ENCODE measurements around the gene NUDT3. TPM values are rescaled to one million over a fixed set of nuclear protein-coding genes. Genes with fewer than 3 reads are reported as not detected.

The NUDT3 gene
- total RNA-seq, 1 donor from 2014 or later, result 31.7 TPM

DNA sequence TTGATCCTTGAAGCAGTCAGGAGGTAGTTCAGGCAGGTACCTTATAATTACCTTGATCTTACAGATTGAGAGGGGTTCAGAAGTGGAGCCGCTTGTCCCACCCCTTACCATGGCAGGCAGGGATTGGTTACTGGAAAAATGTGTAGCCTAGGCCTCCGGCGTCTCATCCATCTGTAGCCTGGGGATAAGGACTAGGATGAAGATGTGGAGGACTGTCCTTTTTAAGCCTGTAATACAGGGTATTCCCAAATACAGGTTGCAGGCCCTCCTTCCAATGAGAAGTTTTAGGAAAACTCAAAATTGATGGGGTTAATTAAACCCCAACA lies 153.0 kb downstream of the NUDT3 start:
- Histone ChIP-seq H3K27me3 (ENCODE audit: control insufficient read depth, insufficient read depth, low read length) (no peaks in the 10 kb centered on the region), H3K4me3 (ENCODE audit: low read depth, low read length) (no peak overlapping the region), H3K36me3 (ENCODE audit: control insufficient read depth, insufficient read depth, low read length) (peaks cover 5% of the 10 kb centered on the region)
- DNase-seq (ENCODE audit: low read depth), result no peak
- TF ChIP-seq, protein P1, sequence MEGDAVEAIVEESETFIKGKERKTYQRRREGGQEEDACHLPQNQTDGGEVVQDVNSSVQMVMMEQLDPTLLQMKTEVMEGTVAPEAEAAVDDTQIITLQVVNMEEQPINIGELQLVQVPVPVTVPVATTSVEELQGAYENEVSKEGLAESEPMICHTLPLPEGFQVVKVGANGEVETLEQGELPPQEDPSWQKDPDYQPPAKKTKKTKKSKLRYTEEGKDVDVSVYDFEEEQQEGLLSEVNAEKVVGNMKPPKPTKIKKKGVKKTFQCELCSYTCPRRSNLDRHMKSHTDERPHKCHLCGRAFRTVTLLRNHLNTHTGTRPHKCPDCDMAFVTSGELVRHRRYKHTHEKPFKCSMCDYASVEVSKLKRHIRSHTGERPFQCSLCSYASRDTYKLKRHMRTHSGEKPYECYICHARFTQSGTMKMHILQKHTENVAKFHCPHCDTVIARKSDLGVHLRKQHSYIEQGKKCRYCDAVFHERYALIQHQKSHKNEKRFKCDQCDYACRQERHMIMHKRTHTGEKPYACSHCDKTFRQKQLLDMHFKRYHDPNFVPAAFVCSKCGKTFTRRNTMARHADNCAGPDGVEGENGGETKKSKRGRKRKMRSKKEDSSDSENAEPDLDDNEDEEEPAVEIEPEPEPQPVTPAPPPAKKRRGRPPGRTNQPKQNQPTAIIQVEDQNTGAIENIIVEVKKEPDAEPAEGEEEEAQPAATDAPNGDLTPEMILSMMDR (IDR thresholded peaks at IDR 0.05; ENCODE audit: insufficient read depth, low read length, poor library complexity, severe bottlenecking), result no peak

DNA sequence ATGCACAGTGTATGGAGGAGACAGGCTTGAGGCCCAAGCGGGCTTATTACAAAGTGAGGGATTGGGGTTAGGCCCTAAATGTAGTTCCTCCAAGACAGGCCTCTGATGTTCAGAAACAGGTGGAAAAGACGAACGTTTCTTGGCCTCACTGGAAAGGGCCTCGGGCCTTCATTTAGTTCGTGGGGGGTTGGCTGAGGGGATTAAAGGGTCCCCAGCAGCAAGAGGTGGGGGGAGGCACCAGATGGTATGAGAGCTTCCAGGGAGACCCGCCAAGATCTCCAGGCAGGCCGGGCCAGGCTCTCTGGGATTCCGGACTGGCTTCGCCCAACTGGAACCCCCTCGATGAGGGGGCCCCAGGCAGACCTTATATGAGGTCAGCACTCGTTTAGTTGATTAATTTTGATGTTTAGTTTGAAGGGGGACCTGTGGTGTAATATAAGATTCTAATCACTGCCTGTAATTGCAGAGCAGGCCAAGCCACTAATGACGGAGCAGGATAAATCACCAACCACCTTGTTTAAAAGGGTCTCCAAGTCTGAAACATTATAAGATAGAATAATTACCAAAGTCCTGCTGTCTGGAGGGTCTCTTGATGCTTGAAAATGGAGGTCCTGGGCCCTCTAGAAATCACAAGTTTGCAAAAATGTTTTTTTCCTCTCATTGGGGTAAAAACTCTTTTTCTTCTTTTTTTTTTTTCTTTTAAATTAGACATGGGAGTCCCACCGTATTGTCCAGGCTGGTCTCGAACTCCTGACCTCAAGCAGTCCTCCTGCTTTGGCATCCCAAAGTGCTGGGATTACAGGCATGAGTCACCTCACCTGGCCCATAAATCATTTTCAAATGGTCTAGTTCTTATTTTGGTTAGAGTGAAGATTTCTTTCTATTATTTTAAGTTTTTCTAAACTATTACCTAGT lies 153.6 kb downstream of the NUDT3 start:
- TF ChIP-seq, protein P1 (IDR thresholded peaks at IDR 0.05; ENCODE audit: insufficient read depth, low read length, poor library complexity, severe bottlenecking), result no peak
- DNase-seq (ENCODE audit: low read depth), result no peak
- H3K27me3 ChIP-seq (ENCODE audit: control insufficient read depth, insufficient read depth, low read length), result no peaks in the 10 kb centered on the region
- H3K36me3 ChIP-seq (ENCODE audit: control insufficient read depth, insufficient read depth, low read length), result peaks cover 5% of the 10 kb centered on the region
- H3K4me3 ChIP-seq (ENCODE audit: low read depth, low read length), result peak overlapping the region; percentile 88

- DNase-seq (ENCODE audit: low read depth), result no peak
- Histone ChIP-seq H3K36me3 (ENCODE audit: control insufficient read depth, insufficient read depth, low read length) (peaks cover 3% of the 10 kb centered on the region), H3K4me3 (ENCODE audit: low read depth, low read length) (peak overlapping the region; percentile 88), H3K27me3 (ENCODE audit: control insufficient read depth, insufficient read depth, low read length) (no peaks in the 10 kb centered on the region)
- TF ChIP-seq, protein P1 (IDR thresholded peaks at IDR 0.05; ENCODE audit: insufficient read depth, low read length, poor library complexity, severe bottlenecking), result peak; percentile 27
Observed at GRCh38 chr6:34237722-34238584, 154.5 kb downstream of the NUDT3 start.

DNA sequence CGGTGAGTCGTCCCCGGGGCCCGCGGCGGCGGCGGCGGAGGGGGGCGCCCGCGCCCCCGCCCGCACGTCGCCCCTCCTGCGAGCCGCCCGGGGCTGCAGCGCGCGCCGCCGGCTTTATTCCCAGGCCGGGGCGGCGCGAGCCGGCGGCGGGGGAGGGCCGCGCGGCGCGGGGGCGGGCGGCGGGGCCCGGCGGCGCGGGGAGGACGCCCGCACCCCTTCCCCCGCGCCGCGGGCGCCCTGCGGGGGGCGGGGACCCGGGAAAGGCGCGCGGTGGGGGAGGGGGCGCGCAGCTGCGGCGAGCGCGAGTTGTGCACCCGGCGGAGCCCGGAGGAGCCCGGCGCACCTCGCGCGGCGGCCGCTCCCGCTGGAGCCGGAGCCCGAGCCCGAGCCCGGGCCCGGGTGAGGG lies 155.2 kb downstream of the NUDT3 start:
- TF ChIP-seq, protein P1 (IDR thresholded peaks at IDR 0.05; ENCODE audit: insufficient read depth, low read length, poor library complexity, severe bottlenecking), result no peak
- no peak for DNase-seq (ENCODE audit: low read depth)
- Histone ChIP-seq H3K36me3 (ENCODE audit: control insufficient read depth, insufficient read depth, low read length) (peaks cover 3% of the 10 kb centered on the region), H3K4me3 (ENCODE audit: low read depth, low read length) (peak overlapping the region; percentile 88), H3K27me3 (ENCODE audit: control insufficient read depth, insufficient read depth, low read length) (no peaks in the 10 kb centered on the region)

GRCh38 chr6:34236443-34237315 lies 155.8 kb downstream of the NUDT3 start, which contains the start of gene HMGA1:
Gene HMGA1, plus strand, starts transcription at chr6:34236873. Its CDS starts 3,908 bp downstream, at chr6:34240781.
- Histone ChIP-seq H3K36me3 (ENCODE audit: control insufficient read depth, insufficient read depth, low read length) (peaks cover 3% of the 10 kb centered on the region), H3K4me3 (ENCODE audit: low read depth, low read length) (peak within 1 kb of the TSS; percentile 88), H3K27me3 (ENCODE audit: control insufficient read depth, insufficient read depth, low read length) (no peaks in the 10 kb centered on the region)
- TF ChIP-seq, protein P1 (IDR thresholded peaks at IDR 0.05; ENCODE audit: insufficient read depth, low read length, poor library complexity, severe bottlenecking), result no peak
- no peak for DNase-seq (ENCODE audit: low read depth)
